Measurements from ENCODE around the gene SHCBP1L. TPM values are rescaled to one million over a fixed set of nuclear protein-coding genes. Genes with fewer than 3 reads are reported as not detected.

SHCBP1L gene
- total RNA-seq (not detected), polyA plus RNA-seq (not detected)
- long read RNA-seq, donor 1: 0 reads
- long read RNA-seq, donor 2: 0 reads

- 27 to 42% (median 41%) methylated on average over 66 to 79 of the region's 79 CpGs for WGBS, 3 donors
- H3K4me1 ChIP-seq: no peaks in the 10 kb centered on the region
- intact Hi-C loops (cut with DNase I): no loop called here
- DNase-seq (no peak), ATAC-seq (peak in 1 of 4 donors; percentile 54)
- H3K27ac ChIP-seq: no peak within 1 kb of the TSS
- no peaks in the 10 kb centered on the region for H3K9me3 ChIP-seq
- peak within 1 kb of the TSS; percentile 42 for H3K4me3 ChIP-seq
- TF ChIP-seq, protein P1, sequence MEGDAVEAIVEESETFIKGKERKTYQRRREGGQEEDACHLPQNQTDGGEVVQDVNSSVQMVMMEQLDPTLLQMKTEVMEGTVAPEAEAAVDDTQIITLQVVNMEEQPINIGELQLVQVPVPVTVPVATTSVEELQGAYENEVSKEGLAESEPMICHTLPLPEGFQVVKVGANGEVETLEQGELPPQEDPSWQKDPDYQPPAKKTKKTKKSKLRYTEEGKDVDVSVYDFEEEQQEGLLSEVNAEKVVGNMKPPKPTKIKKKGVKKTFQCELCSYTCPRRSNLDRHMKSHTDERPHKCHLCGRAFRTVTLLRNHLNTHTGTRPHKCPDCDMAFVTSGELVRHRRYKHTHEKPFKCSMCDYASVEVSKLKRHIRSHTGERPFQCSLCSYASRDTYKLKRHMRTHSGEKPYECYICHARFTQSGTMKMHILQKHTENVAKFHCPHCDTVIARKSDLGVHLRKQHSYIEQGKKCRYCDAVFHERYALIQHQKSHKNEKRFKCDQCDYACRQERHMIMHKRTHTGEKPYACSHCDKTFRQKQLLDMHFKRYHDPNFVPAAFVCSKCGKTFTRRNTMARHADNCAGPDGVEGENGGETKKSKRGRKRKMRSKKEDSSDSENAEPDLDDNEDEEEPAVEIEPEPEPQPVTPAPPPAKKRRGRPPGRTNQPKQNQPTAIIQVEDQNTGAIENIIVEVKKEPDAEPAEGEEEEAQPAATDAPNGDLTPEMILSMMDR (IDR thresholded peaks at IDR 0.05): no peak
- H3K27me3 ChIP-seq (ENCODE audit: insufficient read depth in 3 of 3, low read length in 2 of 3): peaks cover 0 to 13% (median 3%) of the 10 kb centered on the region in 3 donors
- H3K36me3 ChIP-seq (ENCODE audit: insufficient read depth in 1 of 2, low read depth in 1 of 2): no peaks in the 10 kb centered on the region
These were observed at the start of gene SHCBP1L for GRCh38 chr1:182952677-182953444. TSS of gene SHCBP1L (minus strand) at chr1:182953166. CDS start at chr1:182953133, 33 bp downstream.

- H3K4me3 ChIP-seq: no peak overlapping the region
- DNase-seq (no peak), ATAC-seq (no peak)
- H3K27ac ChIP-seq: no peak overlapping the region
- intact Hi-C loops (cut with DNase I): no loop called here
- no peaks in the 10 kb centered on the region for H3K9me3 ChIP-seq
- H3K4me1 ChIP-seq: peaks cover 5% of the 10 kb centered on the region
- no peaks in the 10 kb centered on the region for H3K36me3 ChIP-seq (ENCODE audit: insufficient read depth in 1 of 2, low read depth in 1 of 2)
- no peaks in the 10 kb centered on the region for H3K27me3 ChIP-seq (ENCODE audit: insufficient read depth in 3 of 3, low read length in 2 of 3)
- TF ChIP-seq, protein P1 (IDR thresholded peaks at IDR 0.05): no peak
These were observed 49.3 kb upstream of the SHCBP1L start for GRCh38 chr1:183002267-183002666.

DNA sequence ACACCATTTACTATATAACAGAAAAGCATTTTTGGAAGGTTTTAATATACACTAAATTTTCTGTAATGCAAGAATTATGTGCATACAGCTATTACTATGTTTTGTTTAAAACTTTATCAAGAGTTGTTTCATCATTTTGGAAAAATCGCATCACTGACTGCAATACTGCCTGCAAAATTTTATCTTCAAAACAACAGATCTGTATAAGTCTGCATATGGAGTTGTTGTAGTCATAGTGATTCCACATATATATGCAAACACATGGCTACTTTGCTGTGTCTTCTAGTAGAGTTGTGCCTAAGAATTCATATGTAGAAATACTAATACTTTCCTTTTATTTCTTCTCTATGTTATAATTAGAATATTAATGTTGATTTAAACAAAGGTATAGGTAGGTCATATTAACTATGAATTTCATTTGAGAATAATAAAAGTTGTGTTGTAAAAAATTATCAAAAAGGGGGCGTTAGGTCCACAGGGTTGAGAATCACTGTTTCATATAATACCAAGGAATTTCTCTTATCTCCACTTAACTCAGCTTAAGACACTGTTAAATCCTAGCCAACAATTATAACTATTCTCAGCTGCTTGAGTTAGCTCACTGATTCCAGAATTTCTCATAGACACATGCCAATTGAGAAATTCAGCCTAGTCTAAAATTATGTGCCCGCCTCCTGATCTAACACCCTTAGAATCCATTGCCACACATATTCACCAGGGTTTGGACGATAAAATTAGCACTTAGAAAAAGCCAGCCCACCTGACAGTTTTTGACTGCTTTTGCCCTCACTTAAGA is 47.4 kb upstream of the SHCBP1L start:
- Histone ChIP-seq H3K27me3 (ENCODE audit: insufficient read depth in 3 of 3, low read length in 2 of 3) (no peaks in the 10 kb centered on the region), H3K9me3 (no peaks in the 10 kb centered on the region), H3K4me1 (peaks cover 5% of the 10 kb centered on the region), H3K27ac (no peak overlapping the region), H3K4me3 (no peak overlapping the region), H3K36me3 (ENCODE audit: insufficient read depth in 1 of 2, low read depth in 1 of 2) (no peaks in the 10 kb centered on the region)
- 65 to 72% (median 68%) methylated on average over 4 of the region's 4 CpGs for WGBS, 3 donors
- DNase-seq: no peak
- intact Hi-C loops (cut with DNase I): no loop called here
- TF ChIP-seq, protein P1 (IDR thresholded peaks at IDR 0.05): no peak
- peak in 1 of 4 donors; percentile 52 for ATAC-seq

DNA sequence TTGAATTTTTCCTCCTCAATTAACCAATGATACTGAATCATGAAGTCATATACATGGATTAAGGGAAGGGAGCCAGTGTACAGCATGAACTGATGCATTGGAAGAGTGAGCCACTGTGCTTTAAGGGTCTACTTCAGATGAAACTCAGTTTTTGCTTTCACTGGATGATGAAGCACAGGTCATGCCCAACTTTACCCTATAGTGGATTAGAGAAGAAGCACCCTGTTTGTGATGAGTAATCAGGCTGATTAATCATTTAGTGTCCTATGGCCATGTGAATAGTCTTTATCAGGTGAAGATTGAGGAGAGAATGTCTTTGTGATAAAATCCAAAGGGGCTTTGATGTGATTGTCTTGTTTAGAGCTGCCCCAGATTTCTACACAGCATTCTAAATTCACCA is 45.5 kb upstream of the SHCBP1L start:
- H3K27me3 ChIP-seq (ENCODE audit: insufficient read depth in 3 of 3, low read length in 2 of 3): no peaks in the 10 kb centered on the region
- H3K9me3 ChIP-seq: no peaks in the 10 kb centered on the region
- peaks cover 5% of the 10 kb centered on the region for H3K4me1 ChIP-seq
- no peak overlapping the region for H3K27ac ChIP-seq
- ATAC-seq (no peak), DNase-seq (no peak)
- no peaks in the 10 kb centered on the region for H3K36me3 ChIP-seq (ENCODE audit: insufficient read depth in 1 of 2, low read depth in 1 of 2)
- TF ChIP-seq, protein P1 (IDR thresholded peaks at IDR 0.05): no peak
- H3K4me3 ChIP-seq: no peak overlapping the region
- intact Hi-C loops (cut with DNase I): no loop called here
